K562 (cell line): Measurements from ENCODE around the gene FNBP1. TPM values are rescaled to one million over a fixed set of nuclear protein-coding genes. Genes with fewer than 3 reads are reported as not detected.
A peak's percentile ranks its signal among the peaks of the same experiment; 100 is the strongest.
"Not testable (repeated sequence)": the region's sequence is repeated elsewhere in the genome, so short reads cannot be mapped to it uniquely, and the experiment has no call there.

Experiments used
- ATAC-seq: fragments of 200-7000 bp; cut with Tn5 transposase; 3 replicates; pipeline ENCODE4 v1.9.1; 2020; ENCODE audit warnings: moderate library complexity
- BruUV-seq: library from RNA; stranded (reverse); fragments of 400-500 nt; replicated peaks from 2 replicates; lab custom pipeline; 2021; lab: Mats Ljungman, UMichigan
- CTCF ChIA-PET: fragments of 300-600 bp; formaldehyde crosslinking; extraction: SDS; loops from one replicate; lab custom pipeline; 2021; ENCODE audit warnings: low intra/inter-chr PET ratio; lab: Yijun Ruan, JAX
- POLR2A ChIA-PET: fragments of 300-600, 350-650 bp; sonication (Branson Sonifier 250); formaldehyde crosslinking; extraction: SDS; loops from one replicate; lab custom pipeline; 2021; ENCODE audit warnings: antibody characterized with exemption, inconsistent platforms; lab: Yijun Ruan, JAX
- DNase-seq, 4 experiments: peaks; one replicate each; pipeline versions ENCODE4 v3.0.0 to v3.0.0-alpha.2; 2011 to 2018; ENCODE audit warnings: low spot score in 3 of 4, mixed read lengths in 3 of 4; ENCODE audit errors: extremely low read depth in 1 of 4
- FAIRE-seq: peaks from 2 replicates; lab custom pipeline; 2011; peaks lifted over from hg19 to GRCh38; lab: Jason Lieb, UNC
- H2AFZ ChIP-seq: 2 replicates; pipeline ENCODE4 v1.6.0; 2011; ENCODE audit warnings: low read depth, low read length, control low read depth, inconsistent platforms
- H3K27ac ChIP-seq: fragments of 200-600 bp; 3 replicates; pipeline ENCODE4 v1.8.0; 2011; ENCODE audit warnings: low read depth, mild to moderate bottlenecking, control low read depth, inconsistent platforms, low read length, moderate library complexity, mixed read lengths; ENCODE audit errors: extremely low read depth
- H3K27me3 ChIP-seq, 2 experiments: fragments of 300-600 bp in 1 of 2; 2 replicates in 1 of 2; 3 replicates in 1 of 2; pipeline versions ENCODE4 v1.6.0 to v1.8.0; 2011; ENCODE audit warnings: inconsistent platforms in 2 of 2, low read length in 2 of 2, mild to moderate bottlenecking in 1 of 2, mixed read lengths in 1 of 2, moderate library complexity in 1 of 2; ENCODE audit not compliant: control insufficient read depth in 2 of 2, insufficient read depth in 2 of 2
- H3K36me3 ChIP-seq: fragments of 300-600 bp; 3 replicates; pipeline ENCODE4 v1.8.0; 2011; ENCODE audit warnings: mild to moderate bottlenecking, low read length, inconsistent platforms; ENCODE audit not compliant: control insufficient read depth, insufficient read depth
- H3K4me1 ChIP-seq, 2 experiments: fragments of 200-600 bp in 1 of 2; replicated peaks in 1 of 2; 2 replicates in 1 of 2; 3 replicates in 1 of 2; pipeline versions ENCODE4 v1.5.1 to v1.8.0; 2011; ENCODE audit warnings: inconsistent platforms in 2 of 2, low read length in 2 of 2, mild to moderate bottlenecking in 1 of 2, mixed read lengths in 1 of 2, moderate library complexity in 1 of 2; ENCODE audit not compliant: control insufficient read depth in 2 of 2, insufficient read depth in 2 of 2
- H3K4me2 ChIP-seq: 2 replicates; pipeline ENCODE4 v1.6.1; 2011; ENCODE audit warnings: low read length, control low read depth, inconsistent platforms, mixed read lengths; ENCODE audit not compliant: insufficient read depth
- H3K4me3 ChIP-seq: fragments of 200-600 bp; sonication (generic), shearing (Covaris generic); 2 replicates; pipeline ENCODE4 v1.5.1; 2016; ENCODE audit warnings: control low read depth, inconsistent platforms
- H3K79me2 ChIP-seq: fragments of 200-600 bp; 3 replicates; pipeline ENCODE4 v1.8.0; 2011; ENCODE audit warnings: low read length, inconsistent platforms; ENCODE audit not compliant: control insufficient read depth, insufficient read depth
- H3K9ac ChIP-seq, 2 experiments: 2 replicates each; pipeline versions ENCODE4 v1.6.0 to v1.6.1; 2011; ENCODE audit warnings: low read depth in 2 of 2, low read length in 2 of 2, control low read depth in 1 of 2, inconsistent platforms in 1 of 2, mild to moderate bottlenecking in 1 of 2, mixed read lengths in 1 of 2; ENCODE audit not compliant: insufficient read depth in 1 of 2
- H3K9me1 ChIP-seq: one replicate; pipeline ENCODE4 v1.6.0; 2011; ENCODE audit warnings: inconsistent platforms, mild to moderate bottlenecking, low read length, moderate library complexity; ENCODE audit not compliant: control insufficient read depth, insufficient read depth
- H3K9me3 ChIP-seq: replicated peaks from 2 replicates; pipeline ENCODE4 v1.5.1; 2011; ENCODE audit warnings: low read depth, low read length, inconsistent platforms; ENCODE audit not compliant: control insufficient read depth, insufficient read depth
- H4K20me1 ChIP-seq: replicated peaks from 2 replicates; pipeline ENCODE4 v1.6.1; 2011; ENCODE audit warnings: low read length, inconsistent platforms, mixed read lengths; ENCODE audit not compliant: control insufficient read depth, insufficient read depth
- HDAC1 ChIP-seq, 2 experiments: fragments of 450-650 bp; IDR thresholded peaks; 2 replicates each; pipeline ENCODE4 v1.6.1; 2016 to 2017; ENCODE audit warnings: inconsistent platforms in 1 of 2, mild to moderate bottlenecking in 1 of 2, moderate library complexity in 1 of 2
- NFATC3 ChIP-seq: fragments of 450-650 bp; IDR thresholded peaks from 2 replicates; pipeline ENCODE4 v1.6.1; 2017; ENCODE audit warnings: mild to moderate bottlenecking
- RFX5 ChIP-seq: IDR thresholded peaks from 2 replicates; pipeline ENCODE4 v1.6.1; 2011; ENCODE audit warnings: low read depth, mild to moderate bottlenecking, improper control_type of control experiment, low read length
- ZNF121 ChIP-seq: sonication (generic); formaldehyde crosslinking; conservative IDR thresholded peaks from 2 replicates; pipeline ENCODE4 v1.8.0; 2022; ENCODE audit warnings: missing genetic modification reagents
- WGBS: fragments of 100-300 bp; shearing (Covaris generic); methylation state at CpG from one replicate; pipeline ENCODE4 v1.1.6; 2016; ENCODE audit warnings: low coverage, mixed read lengths; ENCODE audit not compliant: insufficient coverage; ENCODE audit errors: missing lambda C conversion rate; 5-methylcytosine and 5-hydroxymethylcytosine counted together
- in situ Hi-C: fragments of 300-500 bp; cut with MboI; formaldehyde crosslinking; loops from 4 replicates; pipeline ENCODE4 v1.15.0; 2018; ENCODE audit warnings: inconsistent platforms, mixed read lengths
- intact Hi-C: fragments of 100-400 bp; cut with micrococcal nuclease; formaldehyde crosslinking; loops from 2 replicates; pipeline ENCODE4 v1.14.2; 2022
- polyA plus RNA-seq, 8 experiments: library from polyadenylated mRNA; depleted of rRNA in 4 of 8; stranded (reverse) in 5 of 8; unstranded in 3 of 8; fragments of >200 nt; fragmentation: Nextera tagmentation in 2 of 8; fragmentation: Illumina TruSeq in 1 of 8; extraction: Ambion mirVana in 2 of 8; extraction: Trizol in 1 of 8; gene quantifications; 2 replicates each; pipeline versions ENCODE4 v1.2.1 to v1.2.3, GENCODE V29; 2011 to 2014; ENCODE audit warnings: inconsistent platforms in 1 of 8, missing spikeins in 1 of 8
- total RNA-seq, 7 experiments: library from RNA; depleted of rRNA in 6 of 7; stranded (reverse); fragments of >200 nt in 6 of 7; fragmentation: Illumina TruSeq in 2 of 7; extraction: Trizol in 2 of 7; gene quantifications; 2 replicates each; pipeline versions ENCODE4 v1.2.1 to v1.2.3, GENCODE V29; 2011 to 2021; ENCODE audit warnings: low replicate concordance in 1 of 7
- TF ChIP-seq, protein P1 (sequence below), 2 experiments: fragments of 450-650 bp in 1 of 2; sonication (generic) in 1 of 2; formaldehyde crosslinking in 1 of 2; IDR thresholded peaks in 1 of 2; conservative IDR thresholded peaks in 1 of 2; 2 replicates each; pipeline versions ENCODE4 v1.6.1 to v1.8.1; 2016 to 2023; ENCODE audit warnings: mild to moderate bottlenecking in 2 of 2, moderate library complexity in 2 of 2, inconsistent platforms in 1 of 2, missing genetic modification reagents in 1 of 2
- TF ChIP-seq, protein P2 (sequence below): sonication (generic); IDR thresholded peaks from 2 replicates; pipeline ENCODE4 v1.6.1; 2016
- TF ChIP-seq, protein P3 (sequence below): fragments of 450-650 bp; IDR thresholded peaks from 2 replicates; pipeline ENCODE4 v1.6.1; 2016; ENCODE audit warnings: antibody characterized with exemption

The FNBP1 gene
- total and polyA plus RNA-seq, 9 of the 15 experiments (the other 6 are each of a cell fraction or from before 2014, with no cell fraction given): 1.8 to 14.9 (median 7.6) TPM

DNA sequence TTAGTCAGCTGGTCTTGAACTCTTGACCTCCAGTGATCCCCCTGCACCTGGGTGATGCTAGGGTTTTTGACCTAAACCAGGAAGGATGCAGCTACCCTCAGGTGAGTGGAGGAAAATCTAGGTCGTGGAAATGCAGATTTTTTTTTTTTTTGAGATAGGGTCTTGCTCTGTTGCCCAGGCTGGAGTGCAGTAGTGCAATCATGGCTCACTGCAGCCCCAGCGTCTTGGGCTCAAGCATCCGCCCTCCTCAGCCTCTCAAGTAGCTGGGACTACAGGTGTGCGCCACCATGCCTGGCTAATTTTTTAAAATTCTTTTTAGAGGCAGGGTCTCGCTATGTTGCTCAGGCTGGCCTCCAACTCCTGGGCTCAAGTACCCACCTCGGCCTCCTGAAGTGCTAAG is 51.9 kb downstream of the FNBP1 start:
- H3K9me1 ChIP-seq, H3K4me3 ChIP-seq, H3K79me2 ChIP-seq, POLR2A ChIA-PET, H2AFZ ChIP-seq, DNase-seq: not testable (repeated sequence)
- TF ChIP-seq ZNF121 (CRISPR knock-in tag): peak; percentile 90
- TF ChIP-seq, all 486 proteins: peak for 1; not testable (repeated sequence) for 485
- H3K36me3 ChIP-seq, intact Hi-C loops, H3K9ac ChIP-seq, H3K27me3 ChIP-seq, H3K4me2 ChIP-seq, H3K9me3 ChIP-seq, H3K27ac ChIP-seq, H4K20me1 ChIP-seq, in situ Hi-C loops, CTCF ChIA-PET, BruUV-seq, ATAC-seq, FAIRE-seq: not testable (repeated sequence)
- peaks cover 3 to 17% of the 10 kb centered on the region in 2 experiments; a peak in 4 of 5 replicates for H3K4me1 ChIP-seq
- 77% methylated on average over 6 of the region's 6 CpGs for WGBS

DNA sequence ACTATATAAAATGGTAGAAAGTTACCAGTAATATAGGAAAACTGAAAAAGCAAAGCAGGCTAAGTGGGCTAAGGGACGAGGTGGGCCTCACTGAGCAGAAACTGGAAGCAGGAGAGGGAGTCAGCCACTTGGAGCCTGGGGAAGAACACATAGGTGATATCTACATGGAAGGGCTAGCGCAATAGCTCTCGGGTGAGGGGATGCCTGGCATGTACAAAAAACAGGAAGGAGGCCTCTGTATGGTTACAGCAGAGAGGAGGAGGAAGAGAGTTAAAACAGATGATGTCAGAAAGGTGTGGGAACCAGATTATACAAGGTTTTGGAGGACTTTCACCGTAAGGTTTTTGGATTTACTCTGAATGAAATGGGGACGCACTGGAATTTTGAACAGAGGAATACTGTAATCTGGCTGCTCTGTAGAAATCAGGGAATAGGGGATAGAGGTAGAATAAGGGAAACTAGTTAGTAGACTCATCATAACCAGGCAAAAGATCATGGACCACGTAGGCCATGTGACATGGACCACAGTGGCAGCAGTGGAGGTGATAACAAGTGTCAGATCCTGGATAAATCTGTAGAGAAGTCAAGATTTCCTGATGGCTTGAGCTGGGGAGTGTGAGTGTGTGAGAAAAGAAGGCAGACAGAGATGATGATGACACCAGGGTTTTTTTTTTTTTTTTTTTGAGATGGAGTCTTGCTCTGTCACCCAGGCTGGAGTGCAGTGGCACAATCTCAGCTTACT is 52.5 kb downstream of the FNBP1 start:
- Histone ChIP-seq H3K4me1 (peaks cover 0 to 10% of the 10 kb centered on the region in 2 experiments; a peak in 4 of 5 replicates), H3K4me3 (no peak overlapping the region), H3K4me2 (no peak overlapping the region), H3K9me3 (no peaks in the 10 kb centered on the region), H3K9ac (no peak overlapping the region), H3K27me3 (no peaks in the 10 kb centered on the region), H3K9me1 (no peaks in the 10 kb centered on the region), H3K36me3 (no peaks in the 10 kb centered on the region), H3K27ac (no peak overlapping the region), H4K20me1 (no peaks in the 10 kb centered on the region), H3K79me2 (no peaks in the 10 kb centered on the region), H2AFZ (no peak overlapping the region)
- ATAC-seq (peak; percentile 52; the same call in 2 of the 3 replicates), FAIRE-seq (no peak), DNase-seq (no peak)
- intact Hi-C loops (no loop called here), in situ Hi-C loops (no loop called here)
- ChIA-PET CTCF (no interaction called here), POLR2A (interaction anchor here (0.6 to 1.1 kb wide), 2 partner anchors 34 to 68 kb away, joined by 3 to 4 read pairs; no protein-coding TSS in a partner anchor)
- 49% methylated on average over 6 of the region's 6 CpGs for WGBS
- no TSS peak for BruUV-seq
- TF ChIP-seq, protein P1, sequence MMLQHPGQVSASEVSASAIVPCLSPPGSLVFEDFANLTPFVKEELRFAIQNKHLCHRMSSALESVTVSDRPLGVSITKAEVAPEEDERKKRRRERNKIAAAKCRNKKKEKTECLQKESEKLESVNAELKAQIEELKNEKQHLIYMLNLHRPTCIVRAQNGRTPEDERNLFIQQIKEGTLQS (IDR thresholded peaks at IDR 0.05): peak; percentile 19; the same call in 1 of the 2 replicates
- TF ChIP-seq, protein P1 (CRISPR knock-in tag; conservative IDR thresholded peaks at IDR 0.05): no peak
- TF ChIP-seq NFATC3 (no peak), RFX5 (no peak), HDAC1 (IDR thresholded peaks at IDR 0.05) (0 out of 4 replicates have a peak, but pooled peaks of 1 of the 2 experiments have one; percentile 17)
- TF ChIP-seq, protein P2, sequence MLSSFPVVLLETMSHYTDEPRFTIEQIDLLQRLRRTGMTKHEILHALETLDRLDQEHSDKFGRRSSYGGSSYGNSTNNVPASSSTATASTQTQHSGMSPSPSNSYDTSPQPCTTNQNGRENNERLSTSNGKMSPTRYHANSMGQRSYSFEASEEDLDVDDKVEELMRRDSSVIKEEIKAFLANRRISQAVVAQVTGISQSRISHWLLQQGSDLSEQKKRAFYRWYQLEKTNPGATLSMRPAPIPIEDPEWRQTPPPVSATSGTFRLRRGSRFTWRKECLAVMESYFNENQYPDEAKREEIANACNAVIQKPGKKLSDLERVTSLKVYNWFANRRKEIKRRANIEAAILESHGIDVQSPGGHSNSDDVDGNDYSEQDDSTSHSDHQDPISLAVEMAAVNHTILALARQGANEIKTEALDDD: peak; percentile 65
- TF ChIP-seq, protein P3, sequence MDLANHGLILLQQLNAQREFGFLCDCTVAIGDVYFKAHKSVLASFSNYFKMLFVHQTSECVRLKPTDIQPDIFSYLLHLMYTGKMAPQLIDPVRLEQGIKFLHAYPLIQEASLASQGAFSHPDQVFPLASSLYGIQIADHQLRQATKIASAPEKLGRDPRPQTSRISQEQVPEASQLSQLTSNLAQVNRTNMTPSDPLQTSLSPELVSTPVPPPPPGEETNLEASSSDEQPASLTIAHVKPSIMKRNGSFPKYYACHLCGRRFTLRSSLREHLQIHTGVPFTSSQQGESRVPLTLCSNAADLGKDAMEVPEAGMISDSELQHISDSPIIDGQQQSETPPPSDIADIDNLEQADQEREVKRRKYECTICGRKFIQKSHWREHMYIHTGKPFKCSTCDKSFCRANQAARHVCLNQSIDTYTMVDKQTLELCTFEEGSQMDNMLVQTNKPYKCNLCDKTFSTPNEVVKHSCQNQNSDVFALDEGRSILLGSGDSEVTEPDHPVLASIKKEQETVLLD: no peak
